Cardiac atrium fibroblast (primary cell): ENCODE data around the gene OR6C75. TPM values are rescaled to one million over a fixed set of nuclear protein-coding genes. Genes with fewer than 3 reads are reported as not detected.

Experiments
- total RNA-seq: library from RNA; depleted of rRNA; stranded (reverse); fragments of >200 nt; gene quantifications from 2 replicates; pipeline ENCODE4 v1.2.3, GENCODE V29; 2015

OR6C75 gene
- total RNA-seq = not detected in 2 replicates

GRCh38 chr12:55362675-55363074, at the start of gene OR6C75:
OR6C75 (plus strand) TSS chr12:55362975; CDS start chr12:55365111, 2,136 bp downstream.

GRCh38 chr12:55314043-55314442, 48.7 kb upstream of the OR6C75 start, which contains the start of gene OR6C1:
OR6C1 (plus strand) TSS chr12:55314343; CDS start chr12:55320600, 6,257 bp downstream.

GRCh38 chr12:55330446-55330845, 32.3 kb upstream of the OR6C75 start, which contains the start of gene OR6C3:
OR6C3 (plus strand) TSS chr12:55330746; CDS start chr12:55331701, 955 bp downstream.

GRCh38 chr12:55400229-55400628, 37.5 kb downstream of the OR6C75 start, which contains the start of gene OR6C65:
OR6C65 (plus strand) TSS chr12:55400529; CDS start chr12:55400529, 0 bp downstream.

Other genes starting within 250 kb of the OR6C75 start
- not detected in 2 replicates for gene OR9K2, start 236.6 kb upstream of the OR6C75 start, total RNA-seq
- not detected in 2 replicates for gene OR10A7, start 141.9 kb upstream of the OR6C75 start, total RNA-seq
- not detected in 2 replicates for gene OR6C74, start 118.4 kb upstream of the OR6C75 start, total RNA-seq
- gene OR6C6, start 66.4 kb upstream of the OR6C75 start, total RNA-seq = not detected in 2 replicates
- not detected in 2 replicates for gene OR6C1, start 48.6 kb upstream of the OR6C75 start, total RNA-seq
- gene OR6C3, start 32.2 kb upstream of the OR6C75 start, total RNA-seq = not detected in 2 replicates
- not detected in 2 replicates for gene OR6C65, start 37.6 kb downstream of the OR6C75 start, total RNA-seq
- gene OR6C76, start 63.3 kb downstream of the OR6C75 start, total RNA-seq = not detected in 2 replicates
- not detected in 2 replicates for gene OR6C2, start 81.1 kb downstream of the OR6C75 start, total RNA-seq
- gene OR6C70, start 107.2 kb downstream of the OR6C75 start, total RNA-seq = not detected in 2 replicates
- gene OR6C68, start 129.4 kb downstream of the OR6C75 start, total RNA-seq = not detected in 2 replicates
- not detected in 2 replicates for gene OR6C4, start 186.6 kb downstream of the OR6C75 start, total RNA-seq
- not detected in 2 replicates for gene OR2AP1, start 209.5 kb downstream of the OR6C75 start, total RNA-seq